Trophoblast cell (in vitro differentiated cells and primary cell): ENCODE results near the gene NCAM2.
"Not testable (repeated sequence)": the region's sequence is repeated elsewhere in the genome, so short reads cannot be mapped to it uniquely, and the experiment has no call there.

Experiments
- DNase-seq, 2 donors: peaks; one replicate each; pipeline ENCODE4 v3.0.0-alpha.2; 2016
- H2AFZ ChIP-seq: 2 replicates; pipeline ENCODE4 v1.6.1; 2013; ENCODE audit warnings: low read length, moderate library complexity, mild to moderate bottlenecking; ENCODE audit not compliant: insufficient read depth, poor library complexity
- H2AK5ac ChIP-seq: 2 replicates; pipeline ENCODE4 v1.6.1; 2013; ENCODE audit warnings: mild to moderate bottlenecking, low read length
- H2BK120ac ChIP-seq: 2 replicates; pipeline ENCODE4 v1.6.1; 2013; ENCODE audit warnings: low read length, mild to moderate bottlenecking, moderate library complexity; ENCODE audit not compliant: insufficient read depth, poor library complexity
- H2BK12ac ChIP-seq: 2 replicates; pipeline ENCODE4 v1.6.1; 2013; ENCODE audit warnings: mild to moderate bottlenecking, low read length, moderate library complexity
- H2BK5ac ChIP-seq: 2 replicates; pipeline ENCODE4 v1.6.1; 2013; ENCODE audit warnings: low read length, low read depth, moderate library complexity, mild to moderate bottlenecking; ENCODE audit not compliant: poor library complexity
- H3K14ac ChIP-seq: 2 replicates; pipeline ENCODE4 v1.6.1; 2013; ENCODE audit warnings: mild to moderate bottlenecking, low read length
- H3K18ac ChIP-seq: 2 replicates; pipeline ENCODE4 v1.6.1; 2013; ENCODE audit warnings: mild to moderate bottlenecking, low read length
- H3K23ac ChIP-seq: 2 replicates; pipeline ENCODE4 v1.6.1; 2013; ENCODE audit warnings: low read length
- H3K27ac ChIP-seq: 2 replicates; pipeline ENCODE4 v1.5.1; 2013; ENCODE audit warnings: low read depth, mild to moderate bottlenecking, inconsistent platforms, low read length, moderate library complexity
- H3K27me3 ChIP-seq: 2 replicates; pipeline ENCODE4 v1.6.1; 2013; ENCODE audit warnings: inconsistent platforms, mild to moderate bottlenecking, low read length, moderate library complexity; ENCODE audit not compliant: insufficient read depth
- H3K36me3 ChIP-seq, 2 experiments: 1 replicate in 1 of 2; 2 replicates in 1 of 2; pipeline ENCODE4 v1.6.1; 2013; ENCODE audit warnings: low read length in 2 of 2, mild to moderate bottlenecking in 2 of 2, moderate library complexity in 1 of 2; ENCODE audit not compliant: insufficient read depth in 2 of 2, control insufficient read depth in 1 of 2
- H3K4ac ChIP-seq: 2 replicates; pipeline ENCODE4 v1.6.1; 2013; ENCODE audit warnings: low read depth, mild to moderate bottlenecking, low read length, moderate library complexity
- H3K4me1 ChIP-seq, 2 experiments: 1 replicate in 1 of 2; 2 replicates in 1 of 2; pipeline ENCODE4 v1.6.1; 2013; ENCODE audit warnings: low read length in 2 of 2, mild to moderate bottlenecking in 2 of 2, moderate library complexity in 1 of 2; ENCODE audit not compliant: insufficient read depth in 2 of 2, control insufficient read depth in 1 of 2
- H3K4me2 ChIP-seq: 2 replicates; pipeline ENCODE4 v1.6.1; 2013; ENCODE audit warnings: inconsistent platforms, mild to moderate bottlenecking, low read length, moderate library complexity
- H3K4me3 ChIP-seq: 2 replicates; pipeline ENCODE4 v1.5.1; 2013; ENCODE audit warnings: mild to moderate bottlenecking, low read depth, low read length, inconsistent platforms
- H3K79me1 ChIP-seq: one replicate; pipeline ENCODE4 v1.6.1; 2013; ENCODE audit warnings: low read length
- H3K79me2 ChIP-seq: 2 replicates; pipeline ENCODE4 v1.6.1; 2013; ENCODE audit warnings: low read length, mild to moderate bottlenecking; ENCODE audit not compliant: control insufficient read depth, insufficient read depth, poor library complexity
- H3K9ac ChIP-seq: 2 replicates; pipeline ENCODE4 v1.6.1; 2013; ENCODE audit warnings: mild to moderate bottlenecking, low read length
- H3K9me3 ChIP-seq: 2 replicates; pipeline ENCODE4 v1.6.1; 2013; ENCODE audit warnings: low read depth, mild to moderate bottlenecking, control low read depth, inconsistent platforms, low read length; ENCODE audit not compliant: insufficient read depth
- H4K12ac ChIP-seq: 2 replicates; pipeline ENCODE4 v1.6.1; 2013; ENCODE audit warnings: low read depth, mild to moderate bottlenecking, low read length, moderate library complexity
- H4K8ac ChIP-seq: 2 replicates; pipeline ENCODE4 v1.6.1; 2013; ENCODE audit warnings: low read depth, mild to moderate bottlenecking, low read length, moderate library complexity
- H4K91ac ChIP-seq: one replicate; pipeline ENCODE4 v1.6.1; 2013; ENCODE audit warnings: low read depth, mild to moderate bottlenecking, low read length, moderate library complexity
- WGBS: extraction: QIAGEN DNeasy Blood & Tissue Kit; methylation state at CpG from one replicate; pipeline ENCODE4 v1.1.7; 2013; ENCODE audit warnings: missing lambda C conversion rate; ENCODE audit not compliant: insufficient read length, insufficient coverage; ENCODE audit errors: extremely low coverage; 5-methylcytosine and 5-hydroxymethylcytosine counted together

The NCAM2 gene

GRCh38 chr21:21396424-21396823 lies 398.2 kb downstream of the NCAM2 start:
- Histone ChIP-seq H3K4me1 (no peaks in the 10 kb centered on the region), H4K12ac (no peak overlapping the region), H3K27ac (no peak overlapping the region), H4K91ac (no peak overlapping the region), H3K4ac (no peak overlapping the region), H3K9ac (no peak overlapping the region), H3K79me2 (no peaks in the 10 kb centered on the region), H3K9me3 (peaks cover 13% of the 10 kb centered on the region), H2BK120ac (no peak overlapping the region), H3K14ac (no peak overlapping the region), H4K8ac (no peak overlapping the region), H3K79me1 (no peaks in the 10 kb centered on the region), H2AFZ (no peak overlapping the region), H3K4me2 (no peak overlapping the region), H2AK5ac (no peak overlapping the region), H2BK5ac (no peak overlapping the region), H3K23ac (no peak overlapping the region), H2BK12ac (no peak overlapping the region), H3K18ac (no peak overlapping the region), H3K27me3 (no peaks in the 10 kb centered on the region), H3K4me3 (no peak overlapping the region), H3K36me3 (no peaks in the 10 kb centered on the region)
- no peak for DNase-seq
- WGBS: no CpG with 5 or more reads among the region's 4 CpGs

GRCh38 chr21:21397464-21397863 lies 399.3 kb downstream of the NCAM2 start:
- Histone ChIP-seq H4K12ac (no peak overlapping the region), H2AFZ (no peak overlapping the region), H3K79me2 (no peaks in the 10 kb centered on the region), H2BK120ac (no peak overlapping the region), H3K9me3 (peaks cover 13% of the 10 kb centered on the region), H3K4me2 (no peak overlapping the region), H3K9ac (no peak overlapping the region), H3K79me1 (no peaks in the 10 kb centered on the region), H3K23ac (no peak overlapping the region), H3K4me3 (no peak overlapping the region), H3K36me3 (no peaks in the 10 kb centered on the region), H3K4ac (no peak overlapping the region), H2BK12ac (no peak overlapping the region), H3K18ac (no peak overlapping the region), H3K27me3 (no peaks in the 10 kb centered on the region), H4K91ac (no peak overlapping the region), H3K27ac (no peak overlapping the region), H3K14ac (no peak overlapping the region), H2BK5ac (no peak overlapping the region), H4K8ac (no peak overlapping the region), H3K4me1 (no peaks in the 10 kb centered on the region), H2AK5ac (no peak overlapping the region)
- no CpG with 5 or more reads among the region's 7 CpGs for WGBS
- no peak for DNase-seq

GRCh38 chr21:21401444-21401843 lies 403.2 kb downstream of the NCAM2 start:
- no peak overlapping the region for H2BK12ac ChIP-seq
- H3K23ac ChIP-seq: no peak overlapping the region
- no peak overlapping the region for H4K91ac ChIP-seq
- no peaks in the 10 kb centered on the region for H3K4me1 ChIP-seq
- H2BK5ac ChIP-seq: no peak overlapping the region
- H2BK120ac ChIP-seq: no peak overlapping the region
- H4K12ac ChIP-seq: no peak overlapping the region
- no peak for DNase-seq
- no peak overlapping the region for H3K4ac ChIP-seq
- no peak overlapping the region for H2AFZ ChIP-seq
- H3K27ac ChIP-seq: no peak overlapping the region
- H3K27me3 ChIP-seq: no peaks in the 10 kb centered on the region
- H2AK5ac ChIP-seq: no peak overlapping the region
- peaks cover 11% of the 10 kb centered on the region for H3K9me3 ChIP-seq
- no peak overlapping the region for H3K18ac ChIP-seq
- no peak overlapping the region for H3K14ac ChIP-seq
- H4K8ac ChIP-seq: no peak overlapping the region
- H3K4me3 ChIP-seq: no peak overlapping the region
- no peak overlapping the region for H3K9ac ChIP-seq
- no peaks in the 10 kb centered on the region for H3K79me2 ChIP-seq
- no peak overlapping the region for H3K4me2 ChIP-seq
- H3K36me3 ChIP-seq: no peaks in the 10 kb centered on the region
- H3K79me1 ChIP-seq: no peaks in the 10 kb centered on the region

GRCh38 chr21:21402187-21402586 lies 404.0 kb downstream of the NCAM2 start:
- H3K79me2 ChIP-seq, H3K79me1 ChIP-seq, H3K18ac ChIP-seq, H2BK12ac ChIP-seq, H4K91ac ChIP-seq, H3K4me3 ChIP-seq, H3K36me3 ChIP-seq, H2BK120ac ChIP-seq, H3K4me2 ChIP-seq, H4K12ac ChIP-seq, H3K23ac ChIP-seq, H4K8ac ChIP-seq, H3K9me3 ChIP-seq, H2AFZ ChIP-seq, H3K14ac ChIP-seq, H3K27me3 ChIP-seq, H3K27ac ChIP-seq, H2AK5ac ChIP-seq, H3K9ac ChIP-seq, H2BK5ac ChIP-seq, H3K4ac ChIP-seq, H3K4me1 ChIP-seq: not testable (repeated sequence)
- DNase-seq: peak; percentile 2 to 8
- WGBS: no CpG with 5 or more reads among the region's 3 CpGs

- H4K8ac ChIP-seq, H3K9ac ChIP-seq, H3K9me3 ChIP-seq, H3K23ac ChIP-seq, H2AFZ ChIP-seq, H3K27ac ChIP-seq, H3K79me1 ChIP-seq, H3K18ac ChIP-seq, H3K4me1 ChIP-seq, H2BK5ac ChIP-seq, H3K4me3 ChIP-seq, H2BK12ac ChIP-seq, H3K14ac ChIP-seq, H4K12ac ChIP-seq, H2BK120ac ChIP-seq, H2AK5ac ChIP-seq, H3K4ac ChIP-seq, H4K91ac ChIP-seq, H3K79me2 ChIP-seq, DNase-seq, H3K36me3 ChIP-seq, H3K4me2 ChIP-seq, H3K27me3 ChIP-seq: not testable (repeated sequence)
- WGBS: no CpG with 5 or more reads among the region's 5 CpGs
Observed at GRCh38 chr21:21404261-21404660, 406.1 kb downstream of the NCAM2 start.
